Loucy (cell line): Measurements from ENCODE around the gene LMF1.

Experiments
- H2AFZ ChIP-seq: fragments of 200-600 bp; sonication (generic); 2 replicates; pipeline ENCODE4 v1.6.0; 2016; ENCODE audit warnings: antibody characterized with exemption, mild to moderate bottlenecking, low read length, moderate library complexity
- H3F3A ChIP-seq: fragments of 200-600 bp; 2 replicates; pipeline ENCODE4 v1.6.0; 2016; ENCODE audit warnings: antibody characterized with exemption, low read depth, mild to moderate bottlenecking
- H3K27me3 ChIP-seq: fragments of 200-600 bp; sonication (generic); 2 replicates; pipeline ENCODE4 v1.6.1; 2014; ENCODE audit warnings: low read length, mild to moderate bottlenecking; ENCODE audit not compliant: insufficient read depth, poor library complexity, severe bottlenecking
- H3K36me3 ChIP-seq: fragments of 200-600 bp; sonication (generic); 2 replicates; pipeline ENCODE4 v1.6.1; 2016; ENCODE audit warnings: low read length; ENCODE audit not compliant: insufficient read depth
- H3K4me1 ChIP-seq: fragments of 200-600 bp; sonication (generic); 2 replicates; pipeline ENCODE4 v1.5.1; 2014; ENCODE audit warnings: low read length, mild to moderate bottlenecking; ENCODE audit not compliant: insufficient read depth, poor library complexity, severe bottlenecking
- H3K4me2 ChIP-seq: fragments of 200-600 bp; sonication (generic); 2 replicates; pipeline ENCODE4 v1.6.0; 2014; ENCODE audit warnings: antibody characterized with exemption, low read length, low read depth, mild to moderate bottlenecking; ENCODE audit not compliant: poor library complexity, severe bottlenecking
- H3K4me3 ChIP-seq: fragments of 200-600 bp; sonication (generic); 2 replicates; pipeline ENCODE4 v1.5.1; 2014; ENCODE audit warnings: low read length, mild to moderate bottlenecking, mixed read lengths; ENCODE audit not compliant: poor library complexity, severe bottlenecking
- H3K79me2 ChIP-seq: fragments of 200-600 bp; sonication (generic); 2 replicates; pipeline ENCODE4 v1.6.1; 2014; ENCODE audit warnings: low read length; ENCODE audit not compliant: insufficient read depth
- H3K9ac ChIP-seq: fragments of 200-600 bp; sonication (generic); 2 replicates; pipeline ENCODE4 v1.6.0; 2014; ENCODE audit warnings: mild to moderate bottlenecking, low read depth, low read length, moderate library complexity; ENCODE audit not compliant: poor library complexity, severe bottlenecking
- H3K9me2 ChIP-seq: fragments of 200-600 bp; sonication (generic); replicated peaks from 2 replicates; pipeline ENCODE4 v1.6.1; 2016; ENCODE audit warnings: low read depth, low read length, mixed read lengths
- H3K9me3 ChIP-seq: fragments of 200-600 bp; sonication (generic); 2 replicates; pipeline ENCODE4 v1.6.1; 2014; ENCODE audit warnings: mild to moderate bottlenecking, antibody characterized with exemption, low read length, low read depth; ENCODE audit not compliant: insufficient read depth
- H4K20me1 ChIP-seq: fragments of 200-600 bp; sonication (generic); 2 replicates; pipeline ENCODE4 v1.6.0; 2014; ENCODE audit warnings: antibody characterized with exemption, low read length, mild to moderate bottlenecking; ENCODE audit not compliant: insufficient read depth, poor library complexity, severe bottlenecking
- CTCF ChIP-seq: fragments of 200-600 bp; sonication (generic); conservative IDR thresholded peaks from 2 replicates; pipeline ENCODE4 v1.5.1; 2014; ENCODE audit warnings: mild to moderate bottlenecking, antibody characterized with exemption, low read length
- EZH2phosphoT487 ChIP-seq: fragments of 200-600 bp; IDR thresholded peaks from 2 replicates; pipeline ENCODE4 v1.6.1; 2018; ENCODE audit warnings: antibody characterized with exemption, mild to moderate bottlenecking, moderate library complexity, borderline replicate concordance

The LMF1 gene

DNA sequence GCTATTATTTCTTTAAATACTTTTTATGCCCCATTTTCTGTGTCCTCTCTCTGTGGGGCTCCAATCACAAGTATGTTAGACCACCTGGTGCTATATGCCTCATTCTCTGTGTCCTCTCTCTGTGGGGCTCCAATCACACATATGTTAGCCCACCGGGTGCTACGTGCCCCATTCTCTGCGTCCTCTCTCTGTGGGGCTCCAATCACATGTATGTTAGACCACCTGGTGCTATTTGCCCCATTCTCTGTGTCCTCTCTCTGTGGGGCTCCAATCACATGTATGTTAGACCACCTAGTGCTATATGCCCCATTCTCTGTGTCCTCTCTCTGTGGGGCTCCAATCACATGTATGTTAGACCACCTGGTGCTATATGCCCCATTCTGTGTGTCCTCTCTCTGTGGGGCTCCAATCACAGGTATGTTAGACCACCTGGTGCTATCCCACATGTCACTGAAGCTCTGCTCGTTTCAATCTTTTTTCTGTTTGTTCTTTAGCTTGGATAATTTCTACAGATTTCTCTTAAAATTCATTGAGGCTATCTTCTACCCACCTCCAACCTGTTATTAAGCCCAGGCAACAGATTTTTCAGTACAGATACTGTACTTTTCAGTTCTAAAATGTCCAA, 28.2 kb downstream of the LMF1 start:
- no peaks in the 10 kb centered on the region for H3K79me2 ChIP-seq
- no peak overlapping the region for H2AFZ ChIP-seq
- no peaks in the 10 kb centered on the region for H3K9me3 ChIP-seq
- H3K36me3 ChIP-seq, result no peaks in the 10 kb centered on the region
- H3K9me2 ChIP-seq, result no peaks in the 10 kb centered on the region
- H3K27me3 ChIP-seq, result no peaks in the 10 kb centered on the region
- no peak overlapping the region for H3K4me3 ChIP-seq
- H3K4me2 ChIP-seq, result no peak overlapping the region
- H4K20me1 ChIP-seq, result no peaks in the 10 kb centered on the region
- H3K4me1 ChIP-seq, result no peaks in the 10 kb centered on the region
- H3K9ac ChIP-seq, result no peak overlapping the region
- TF ChIP-seq EZH2phosphoT487 (no peak), CTCF (no peak)
- H3F3A ChIP-seq, result no peaks in the 10 kb centered on the region

GRCh38 chr16:939941-940340, 30.8 kb downstream of the LMF1 start:
- no peaks in the 10 kb centered on the region for H3K27me3 ChIP-seq
- H3F3A ChIP-seq, result no peaks in the 10 kb centered on the region
- no peak overlapping the region for H2AFZ ChIP-seq
- H4K20me1 ChIP-seq, result no peaks in the 10 kb centered on the region
- H3K4me2 ChIP-seq, result no peak overlapping the region
- H3K4me3 ChIP-seq, result no peak overlapping the region
- TF ChIP-seq EZH2phosphoT487 (no peak), CTCF (no peak)
- H3K79me2 ChIP-seq, result no peaks in the 10 kb centered on the region
- no peak overlapping the region for H3K9ac ChIP-seq
- no peaks in the 10 kb centered on the region for H3K9me3 ChIP-seq
- H3K4me1 ChIP-seq, result no peaks in the 10 kb centered on the region
- no peaks in the 10 kb centered on the region for H3K9me2 ChIP-seq
- no peaks in the 10 kb centered on the region for H3K36me3 ChIP-seq

- H3K9me3 ChIP-seq, result no peaks in the 10 kb centered on the region
- H3K79me2 ChIP-seq, result no peaks in the 10 kb centered on the region
- H3K4me2 ChIP-seq, result no peak overlapping the region
- no peaks in the 10 kb centered on the region for H3F3A ChIP-seq
- no peaks in the 10 kb centered on the region for H3K4me1 ChIP-seq
- H3K36me3 ChIP-seq, result no peaks in the 10 kb centered on the region
- no peak overlapping the region for H3K4me3 ChIP-seq
- no peaks in the 10 kb centered on the region for H4K20me1 ChIP-seq
- no peak overlapping the region for H2AFZ ChIP-seq
- TF ChIP-seq EZH2phosphoT487 (no peak), CTCF (no peak)
- no peak overlapping the region for H3K9ac ChIP-seq
- no peaks in the 10 kb centered on the region for H3K9me2 ChIP-seq
- no peaks in the 10 kb centered on the region for H3K27me3 ChIP-seq
Measured at GRCh38 chr16:939311-939710, 31.5 kb downstream of the LMF1 start.
